ENCODE data around the gene CELF2. TPM values are rescaled to one million over a fixed set of nuclear protein-coding genes. Genes with fewer than 3 reads are reported as not detected.
A peak's percentile ranks its signal among the peaks of the same experiment; 100 is the strongest.

The CELF2 gene
- total RNA-seq, 1 donor from 2014 or later = 6.4 TPM

DNA sequence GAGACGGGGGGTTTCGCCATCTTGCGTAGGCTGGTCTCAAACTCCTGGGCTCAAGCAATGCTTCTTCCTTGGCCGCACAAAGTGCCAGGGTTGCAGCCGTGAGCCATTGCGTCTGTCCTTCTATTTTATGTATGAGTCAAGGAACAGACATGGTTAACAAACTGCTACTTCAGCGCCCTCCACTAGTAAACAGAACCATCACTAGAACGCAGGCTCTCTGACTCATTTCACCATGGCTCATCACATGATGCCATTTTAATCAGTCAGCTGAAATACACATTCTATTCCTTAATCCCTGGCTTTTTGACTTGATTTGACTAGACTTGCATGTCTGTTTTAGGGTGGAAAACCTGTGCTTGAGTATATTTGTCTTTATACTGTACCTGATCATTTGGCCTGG lies 41.3 kb downstream of the CELF2 start:
- peak; percentile 74 for DNase-seq (ENCODE audit: low read depth)

GRCh38 chr10:11063856-11064255 lies 46.2 kb downstream of the CELF2 start:
- no peak for DNase-seq (ENCODE audit: low read depth)

- DNase-seq (ENCODE audit: low read depth) = no peak
These were observed 47.2 kb downstream of the CELF2 start for GRCh38 chr10:11064832-11065231.

GRCh38 chr10:11065567-11065966 lies 47.9 kb downstream of the CELF2 start:
- no peak for DNase-seq (ENCODE audit: low read depth)

- no peak for DNase-seq (ENCODE audit: low read depth)
These were observed 48.8 kb downstream of the CELF2 start for GRCh38 chr10:11066520-11066919.

- DNase-seq (ENCODE audit: low read depth) = no peak
These were observed 51.4 kb downstream of the CELF2 start for GRCh38 chr10:11068861-11069633.

DNA sequence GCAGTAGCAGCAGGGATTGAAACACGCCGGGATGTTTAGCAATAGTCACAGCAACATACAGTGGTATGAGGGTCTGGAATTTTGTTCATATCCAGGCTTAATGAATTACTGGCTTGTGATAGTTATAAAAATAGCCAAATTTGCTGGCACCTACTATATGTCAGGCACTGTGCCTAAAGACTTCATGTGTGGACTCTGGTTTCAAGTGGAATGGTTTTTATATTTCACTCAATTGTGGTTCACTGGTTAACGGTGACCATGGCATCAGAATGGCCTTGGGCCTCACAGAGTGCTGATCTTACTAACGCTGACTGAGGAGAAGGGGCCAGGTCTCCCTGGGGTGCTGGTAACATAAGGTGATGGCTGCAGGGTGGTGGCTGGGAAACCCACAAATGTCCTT lies 55.7 kb downstream of the CELF2 start:
- no peak for DNase-seq (ENCODE audit: low read depth)

GRCh38 chr10:11074536-11075267 lies 57.0 kb downstream of the CELF2 start:
- DNase-seq (ENCODE audit: low read depth) = no peak

- no peak for DNase-seq (ENCODE audit: low read depth)
These were observed 58.5 kb downstream of the CELF2 start for GRCh38 chr10:11076221-11076620.

DNA sequence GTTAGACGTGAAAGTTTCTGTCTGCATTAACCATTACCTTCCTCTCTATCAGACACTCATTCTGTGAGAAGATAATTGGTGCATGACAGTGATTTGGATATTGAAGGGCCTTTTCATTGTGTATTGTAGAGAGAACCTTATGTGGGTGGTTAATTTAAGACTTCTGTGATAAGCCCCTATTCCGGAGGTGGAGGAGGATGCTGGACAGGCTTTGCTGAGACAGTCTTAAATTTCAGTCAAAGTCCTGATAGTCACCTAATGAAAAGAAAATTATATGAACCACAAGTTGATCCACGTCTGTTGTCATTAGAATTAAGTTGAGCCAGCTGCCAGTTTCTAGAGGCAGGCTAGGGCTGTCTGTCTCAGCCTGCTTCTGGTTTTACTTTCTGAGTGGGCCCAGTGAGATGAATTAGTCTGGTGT lies 62.9 kb downstream of the CELF2 start:
- no peak for DNase-seq (ENCODE audit: low read depth)

DNA sequence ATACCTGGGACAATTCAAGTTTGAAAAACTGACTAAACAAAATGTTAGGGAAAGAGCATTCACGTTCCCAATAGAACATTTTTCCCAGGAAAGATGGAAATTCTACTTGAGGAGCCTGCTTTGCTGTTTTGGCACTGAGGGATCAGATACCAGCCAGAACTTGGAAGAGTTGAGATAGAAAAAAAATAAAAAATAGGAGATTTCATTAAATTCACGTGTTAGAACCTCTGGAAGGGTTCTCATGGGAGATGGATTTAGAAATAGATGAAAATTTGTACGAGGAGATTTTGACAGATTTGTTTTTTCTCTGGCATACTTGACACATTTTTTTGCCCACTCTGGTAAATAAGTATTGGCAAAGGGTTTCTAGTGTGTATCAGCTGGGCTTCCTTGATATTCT lies 63.7 kb downstream of the CELF2 start:
- no peak for DNase-seq (ENCODE audit: low read depth)

DNA sequence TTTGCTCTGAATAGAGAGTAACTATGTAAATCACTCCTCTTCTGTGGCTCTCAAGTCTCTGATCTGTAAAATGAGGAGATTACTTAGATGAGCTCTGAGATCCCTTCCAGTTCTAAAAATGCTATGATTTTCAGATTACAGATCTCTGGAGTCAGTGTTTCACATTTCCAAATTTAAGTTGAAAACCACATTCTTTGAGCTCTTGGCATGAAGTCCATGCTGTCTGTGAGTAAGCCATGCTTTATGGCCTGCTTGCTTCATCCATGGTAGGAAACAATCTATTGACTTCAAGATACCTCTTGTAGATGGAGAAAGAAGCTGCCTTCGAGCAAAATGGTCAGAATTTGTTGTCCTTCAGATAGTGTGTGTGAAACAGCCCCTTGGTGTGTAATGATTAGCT lies 64.9 kb downstream of the CELF2 start:
- DNase-seq (ENCODE audit: low read depth) = no peak

DNA sequence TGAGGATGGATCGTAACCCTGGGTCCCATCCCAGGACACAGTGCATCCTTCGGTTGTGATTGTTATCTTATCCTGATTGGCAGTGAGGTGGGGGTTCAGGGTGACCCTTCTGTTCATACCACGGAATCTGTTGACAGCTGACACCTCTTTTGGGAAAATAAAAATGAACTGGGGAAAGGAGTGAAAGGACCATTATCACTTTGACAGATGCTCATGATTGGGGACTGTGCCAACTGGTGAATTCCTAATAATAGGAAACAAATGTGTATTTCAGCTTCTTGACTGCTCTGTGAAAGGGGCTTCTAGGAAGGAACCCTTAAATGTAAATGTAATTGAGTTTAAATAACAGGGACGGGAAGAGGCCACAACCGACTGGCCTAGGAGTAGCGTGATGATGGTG lies 65.4 kb downstream of the CELF2 start:
- DNase-seq (ENCODE audit: low read depth) = no peak

DNA sequence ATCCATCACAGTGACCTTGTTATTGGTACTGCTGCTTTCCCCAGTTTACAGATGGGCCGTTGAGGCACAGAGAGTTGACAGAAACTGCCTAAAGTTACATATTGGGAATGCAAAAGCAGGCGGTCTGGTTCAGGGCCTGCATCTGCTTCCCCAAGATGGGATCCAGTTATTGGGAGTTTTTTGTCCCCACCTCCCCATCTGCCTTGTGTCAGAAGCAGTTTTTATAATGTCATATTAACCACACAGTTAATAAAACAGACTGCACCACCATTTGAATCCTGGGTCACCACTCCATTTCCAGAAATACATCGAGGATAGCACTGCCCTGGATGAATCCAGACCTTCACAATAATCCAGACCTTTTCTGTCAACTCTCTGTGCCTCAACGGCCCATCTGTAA lies 67.9 kb downstream of the CELF2 start:
- DNase-seq (ENCODE audit: low read depth) = no peak

GRCh38 chr10:11086177-11086840 lies 68.6 kb downstream of the CELF2 start:
- DNase-seq (ENCODE audit: low read depth) = no peak

DNA sequence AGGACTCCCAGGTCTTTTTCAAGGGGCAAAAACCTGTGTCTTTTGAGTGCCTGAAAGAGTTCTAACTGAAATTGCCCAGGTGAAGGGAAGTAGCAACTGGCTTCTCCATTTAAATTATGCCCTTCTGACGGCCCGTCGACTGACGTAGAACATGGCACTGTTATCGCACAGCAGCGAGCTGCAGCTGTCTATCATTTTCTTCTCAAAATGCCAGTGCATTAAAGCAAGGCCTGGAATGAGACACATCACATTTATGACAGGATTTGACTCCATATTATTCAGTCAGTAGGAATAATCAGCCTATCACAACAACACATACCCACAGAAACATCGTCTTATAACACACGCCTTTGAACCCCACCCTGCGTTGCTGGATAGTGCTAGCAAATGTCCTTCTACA lies 69.7 kb downstream of the CELF2 start:
- DNase-seq (ENCODE audit: low read depth) = no peak

DNA sequence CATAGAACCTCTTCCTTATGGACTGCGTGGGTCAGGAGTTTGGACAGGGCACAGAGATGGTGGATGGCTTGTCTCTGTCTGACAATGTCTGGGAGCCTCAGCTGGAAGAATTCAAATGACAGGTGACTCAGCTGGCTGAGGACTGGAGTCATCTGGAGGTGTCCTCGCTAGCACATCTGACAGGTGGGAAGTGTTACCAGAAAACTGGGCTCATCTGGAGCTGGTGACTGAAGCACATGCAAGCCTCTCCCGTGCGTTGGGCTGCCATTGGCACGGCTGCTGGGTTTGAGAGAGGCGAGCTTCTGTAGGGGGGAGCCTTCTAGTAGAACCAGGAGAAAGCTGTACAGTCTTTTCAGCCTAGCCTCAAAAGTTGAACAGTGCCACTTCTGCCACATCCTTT lies 71.0 kb downstream of the CELF2 start:
- no peak for DNase-seq (ENCODE audit: low read depth)

GRCh38 chr10:11089272-11089671 lies 71.6 kb downstream of the CELF2 start:
- no peak for DNase-seq (ENCODE audit: low read depth)

GRCh38 chr10:11091517-11092102 lies 73.9 kb downstream of the CELF2 start:
- DNase-seq (ENCODE audit: low read depth) = no peak

- DNase-seq (ENCODE audit: low read depth) = no peak
These were observed 76.4 kb downstream of the CELF2 start for GRCh38 chr10:11093771-11094736.

DNA sequence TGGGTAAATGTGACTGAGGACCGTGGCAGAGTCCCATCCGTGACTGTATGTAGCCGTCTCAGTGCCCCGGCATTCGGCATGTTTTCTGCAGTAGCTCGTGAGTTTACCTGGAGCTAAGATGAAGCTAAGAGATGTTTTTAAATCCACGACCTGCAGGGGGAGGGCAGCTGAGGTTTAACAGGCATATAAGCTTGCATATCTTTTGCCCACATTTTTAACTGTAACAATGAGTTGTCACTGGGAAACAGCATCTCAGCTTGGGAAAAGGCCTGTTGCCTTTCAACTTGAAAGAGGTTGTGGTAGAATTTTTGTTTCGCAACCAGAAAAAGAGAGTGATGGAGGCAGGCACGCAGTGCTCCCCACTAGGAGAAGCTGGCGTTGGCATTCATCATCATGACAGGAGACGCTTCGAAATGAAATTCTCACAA lies 77.7 kb downstream of the CELF2 start:
- no peak for DNase-seq (ENCODE audit: low read depth)

Data from renal cortical epithelial cell (primary cell).